ENCODE results near the gene SNRK. TPM values are rescaled to one million over a fixed set of nuclear protein-coding genes. Genes with fewer than 3 reads are reported as not detected.

Gene SNRK
- total RNA-seq, 2 experiments from 2014 or later = 215 to 217 TPM

- H3K27ac Mint-ChIP-seq = peak overlapping the region; percentile 91
These were observed 17.8 kb downstream of the SNRK start for GRCh38 chr3:43304126-43304525.

GRCh38 chr3:43307226-43307625 is 20.9 kb downstream of the SNRK start:
- no peaks in the 10 kb centered on the region for H3K27me3 Mint-ChIP-seq
- H3K4me3 ChIP-seq (ENCODE audit: low read length) = no peak overlapping the region
- ChIA-PET POLR2A (interaction anchor here (1.2 to 1.9 kb wide), 2 partner anchors 11 to 40 kb away, joined by 6 to 10 read pairs; no protein-coding TSS in a partner anchor), CTCF (interaction anchor here (1.5 kb wide), 1 partner anchor 19 kb away, joined by 4 read pairs; no protein-coding TSS in a partner anchor)
- no peaks in the 10 kb centered on the region for H3K27me3 ChIP-seq (ENCODE audit: control insufficient read depth in 1 of 2, insufficient read depth in 2 of 2, low read length in 2 of 2)
- H3K27ac Mint-ChIP-seq = peak overlapping the region; percentile 37
- no peaks in the 10 kb centered on the region for H3K9me3 ChIP-seq (ENCODE audit: control insufficient read depth in 1 of 2, insufficient read depth in 1 of 2, low read length in 2 of 2)
- peaks cover 100% of the 10 kb centered on the region for H3K36me3 Mint-ChIP-seq (ENCODE audit: low read depth)
- peaks cover 20% of the 10 kb centered on the region for H3K4me1 ChIP-seq (ENCODE audit: insufficient read depth, low read length)
- no peak overlapping the region for H3K27ac ChIP-seq (ENCODE audit: low read depth in 1 of 2, low read length in 2 of 2)
- H3K9me3 Mint-ChIP-seq = no peaks in the 10 kb centered on the region
- ATAC-seq (ENCODE audit: poor library complexity) (no peak), DNase-seq (no peak)
- intact Hi-C loops (cut with DNase I, micrococcal nuclease) = no loop called here
- no peak for TF ChIP-seq CTCF (IDR thresholded peaks at IDR 0.05)
- peaks cover 70% of the 10 kb centered on the region for H3K36me3 ChIP-seq (ENCODE audit: insufficient read depth, low read length)
- H3K4me1 Mint-ChIP-seq (ENCODE audit: low read depth) = peaks cover 96% of the 10 kb centered on the region
- peak overlapping the region; percentile 39 for H3K4me3 Mint-ChIP-seq

More at GRCh38 chr3:43304126-43304525, 17.8 kb downstream of the SNRK start:
- Histone ChIP-seq H3K36me3 (ENCODE audit: insufficient read depth, low read length) (peaks cover 64% of the 10 kb centered on the region), H3K9me3 (ENCODE audit: control insufficient read depth in 1 of 2, insufficient read depth in 1 of 2, low read length in 2 of 2) (no peaks in the 10 kb centered on the region), H3K4me1 (ENCODE audit: insufficient read depth, low read length) (peaks cover 20% of the 10 kb centered on the region), H3K27ac (ENCODE audit: low read depth in 1 of 2, low read length in 2 of 2) (no peak overlapping the region), H3K27me3 (ENCODE audit: control insufficient read depth in 1 of 2, insufficient read depth in 2 of 2, low read length in 2 of 2) (no peaks in the 10 kb centered on the region), H3K4me3 (ENCODE audit: low read length) (no peak overlapping the region)
- no peak for TF ChIP-seq CTCF (IDR thresholded peaks at IDR 0.05)
- CTCF ChIA-PET = no interaction called here
- Mint-ChIP-seq H3K4me1 (ENCODE audit: low read depth) (peaks cover 87% of the 10 kb centered on the region), H3K27me3 (no peaks in the 10 kb centered on the region), H3K4me3 (peak overlapping the region; percentile 15), H3K36me3 (ENCODE audit: low read depth) (peaks cover 86% of the 10 kb centered on the region), H3K9me3 (no peaks in the 10 kb centered on the region)
- intact Hi-C loops (cut with DNase I, micrococcal nuclease) = no loop called here
- no peak for ATAC-seq (ENCODE audit: poor library complexity)
- POLR2A ChIA-PET = interaction anchor here (1.4 kb wide), 1 partner anchor 17 kb away, joined by 3 read pairs; no protein-coding TSS in a partner anchor
- DNase-seq = no peak

GRCh38 chr3:43307649-43308048 is 21.3 kb downstream of the SNRK start:
- no peak for DNase-seq
- H3K36me3 ChIP-seq (ENCODE audit: insufficient read depth, low read length) = peaks cover 72% of the 10 kb centered on the region
- intact Hi-C loops (cut with DNase I, micrococcal nuclease) = no loop called here
- no peak for TF ChIP-seq CTCF (IDR thresholded peaks at IDR 0.05)
- H3K4me1 Mint-ChIP-seq (ENCODE audit: low read depth) = peaks cover 96% of the 10 kb centered on the region
- H3K36me3 Mint-ChIP-seq (ENCODE audit: low read depth) = peaks cover 100% of the 10 kb centered on the region
- no peaks in the 10 kb centered on the region for H3K9me3 ChIP-seq (ENCODE audit: control insufficient read depth in 1 of 2, insufficient read depth in 1 of 2, low read length in 2 of 2)
- peak overlapping the region; percentile 39 for H3K4me3 Mint-ChIP-seq
- H3K4me1 ChIP-seq (ENCODE audit: insufficient read depth, low read length) = peaks cover 20% of the 10 kb centered on the region
- peak overlapping the region; percentile 37 for H3K27ac Mint-ChIP-seq
- no peaks in the 10 kb centered on the region for H3K27me3 Mint-ChIP-seq
- no peak overlapping the region for H3K27ac ChIP-seq (ENCODE audit: low read depth in 1 of 2, low read length in 2 of 2)
- POLR2A ChIA-PET = interaction anchor here (1.1 to 1.9 kb wide), 4 partner anchors 11 to 43 kb away, joined by 3 to 10 read pairs (median 4); no protein-coding TSS in a partner anchor
- no peaks in the 10 kb centered on the region for H3K27me3 ChIP-seq (ENCODE audit: control insufficient read depth in 1 of 2, insufficient read depth in 2 of 2, low read length in 2 of 2)
- no peak overlapping the region for H3K4me3 ChIP-seq (ENCODE audit: low read length)
- CTCF ChIA-PET = interaction anchor here (1.5 kb wide), 1 partner anchor 18 kb away, joined by 4 read pairs; no protein-coding TSS in a partner anchor
- no peak for ATAC-seq (ENCODE audit: poor library complexity)
- H3K9me3 Mint-ChIP-seq = no peaks in the 10 kb centered on the region

All from CD4-positive, alpha-beta T cell (primary cell).